Coronary artery (tissue), 2 donors: ENCODE data around the gene SOCS6.

Source experiments
- DNase-seq: peaks from one replicate; pipeline ENCODE4 v3.0.0-alpha.2; 2017; ENCODE audit warnings: low spot score
- H3K27ac ChIP-seq, 2 donors: fragments of 200-600 bp; sonication (generic); one replicate each; pipeline ENCODE4 v1.5.1; 2016 to 2019
- H3K4me3 ChIP-seq: fragments of 200-600 bp; sonication (generic); 2 replicates; pipeline ENCODE4 v1.5.1; 2016; ENCODE audit warnings: mild to moderate bottlenecking, moderate library complexity
- CTCF ChIP-seq: fragments of 200-600 bp; sonication (generic); IDR thresholded peaks from one replicate; pipeline ENCODE4 v1.5.1; 2019; ENCODE audit warnings: antibody characterized with exemption

SOCS6 gene

GRCh38 chr18:70276416-70277191 is 12.2 kb upstream of the SOCS6 start:
- TF ChIP-seq CTCF, result no peak

GRCh38 chr18:70279470-70279869 is 9.4 kb upstream of the SOCS6 start:
- Histone ChIP-seq H3K4me3 (no peak overlapping the region), H3K27ac (no peak overlapping the region)
- no peak for TF ChIP-seq CTCF
- no peak for DNase-seq

More at GRCh38 chr18:70276416-70277191, 12.2 kb upstream of the SOCS6 start:
- DNase-seq, result no peak
- Histone ChIP-seq H3K4me3 (no peak overlapping the region), H3K27ac (no peak overlapping the region)

GRCh38 chr18:70280007-70280925 is 8.6 kb upstream of the SOCS6 start:
- TF ChIP-seq CTCF, result no peak
- no peak for DNase-seq

GRCh38 chr18:70284976-70285620 is 3.7 kb upstream of the SOCS6 start:
- TF ChIP-seq CTCF, result no peak
- DNase-seq, result no peak
- no peak overlapping the region for H3K27ac ChIP-seq
- no peak overlapping the region for H3K4me3 ChIP-seq

More at GRCh38 chr18:70280007-70280925, 8.6 kb upstream of the SOCS6 start:
- no peak overlapping the region for H3K27ac ChIP-seq
- no peak overlapping the region for H3K4me3 ChIP-seq

GRCh38 chr18:70287731-70288130 is 1.1 kb upstream of the SOCS6 start:
- H3K27ac ChIP-seq, result no peak overlapping the region
- DNase-seq, result no peak
- peak overlapping the region; percentile 98 for H3K4me3 ChIP-seq
- no peak for TF ChIP-seq CTCF

- H3K27ac ChIP-seq, result peak overlapping the region; percentile 84 to 96
These were observed 534 bp upstream of the SOCS6 start for GRCh38 chr18:70288171-70288850.

More at GRCh38 chr18:70288171-70288850, 534 bp upstream of the SOCS6 start:
- peak; percentile 76 for DNase-seq
- no peak for TF ChIP-seq CTCF
- peak overlapping the region; percentile 98 for H3K4me3 ChIP-seq
